GM19397 (cell line): ENCODE results near the gene BCAS1.

Experiments
- ATAC-seq: cut with Tn5 transposase; IDR thresholded peaks from one replicate; pipeline ENCODE4 v1.9.1; 2021; ENCODE audit warnings: mild to moderate bottlenecking, moderate library complexity; ENCODE audit not compliant: unreplicated experiment

BCAS1 gene

GRCh38 chr20:53966774-53967398, 103.5 kb downstream of the BCAS1 start:
- no peak for ATAC-seq

GRCh38 chr20:53964501-53965253, 105.7 kb downstream of the BCAS1 start:
- no peak for ATAC-seq

- no peak for ATAC-seq
Measured at GRCh38 chr20:53964067-53964466, 106.3 kb downstream of the BCAS1 start.

GRCh38 chr20:53963635-53964034, 106.8 kb downstream of the BCAS1 start:
- no peak for ATAC-seq

- ATAC-seq: no peak
Measured at GRCh38 chr20:53962388-53962787, 108.0 kb downstream of the BCAS1 start.

- ATAC-seq: no peak
Measured at GRCh38 chr20:53961527-53961926, 108.9 kb downstream of the BCAS1 start.

- ATAC-seq: no peak
Measured at GRCh38 chr20:53960579-53961272, 109.7 kb downstream of the BCAS1 start.

GRCh38 chr20:53959911-53960578, 110.3 kb downstream of the BCAS1 start:
- no peak for ATAC-seq

- ATAC-seq: no peak
Measured at GRCh38 chr20:53958260-53958659, 112.1 kb downstream of the BCAS1 start.

- no peak for ATAC-seq
Measured at GRCh38 chr20:53957451-53958172, 112.8 kb downstream of the BCAS1 start.

GRCh38 chr20:53956013-53956715, 114.2 kb downstream of the BCAS1 start:
- ATAC-seq: no peak

GRCh38 chr20:53954723-53955658, 115.4 kb downstream of the BCAS1 start:
- ATAC-seq: no peak

- no peak for ATAC-seq
Measured at GRCh38 chr20:53952528-53953096, 117.8 kb downstream of the BCAS1 start.

- no peak for ATAC-seq
Measured at GRCh38 chr20:53950578-53950977, 119.8 kb downstream of the BCAS1 start.

GRCh38 chr20:53950031-53950430, 120.4 kb downstream of the BCAS1 start:
- no peak for ATAC-seq

GRCh38 chr20:53949319-53949839, 121.0 kb downstream of the BCAS1 start:
- ATAC-seq: peak; percentile 82

GRCh38 chr20:53948383-53949318, 121.7 kb downstream of the BCAS1 start:
- ATAC-seq: peak; percentile 17
